A549 (cell line): ENCODE results near the gene N4BP2L2. TPM values are rescaled to one million over a fixed set of nuclear protein-coding genes. Genes with fewer than 3 reads are reported as not detected.
A peak's percentile ranks its signal among the peaks of the same experiment; 100 is the strongest.

Source experiments
- ATAC-seq, 2 experiments: fragments of 200-7000 bp in 1 of 2; fragments of >200 bp in 1 of 2; cut with Nextera tagmentation in 1 of 2; cut with Tn5 transposase in 1 of 2; 3 replicates each; pipeline versions ENCODE4 v1.8.0 to v1.9.1; 2018 to 2020; ENCODE audit warnings: mild to moderate bottlenecking in 1 of 2, moderate library complexity in 1 of 2
- CTCF ChIA-PET: fragments of 300-600 bp; sonication (Branson Sonifier 250); formaldehyde crosslinking; extraction: SDS; loops from one replicate; lab custom pipeline; 2021; ENCODE audit warnings: antibody characterized with exemption, inconsistent platforms; lab: Yijun Ruan, JAX
- POLR2A ChIA-PET: fragments of 350-600 bp; formaldehyde crosslinking; extraction: SDS; loops from one replicate; lab custom pipeline; 2021; ENCODE audit warnings: antibody characterized with exemption, inconsistent platforms; lab: Yijun Ruan, JAX
- DNase-seq, 2 experiments: peaks; one replicate each; pipeline versions ENCODE4 v3.0.0 to v3.0.0-alpha.2; 2011 to 2016; ENCODE audit warnings: low read depth in 1 of 2, low spot score in 1 of 2
- FAIRE-seq: peaks from 2 replicates; lab custom pipeline; 2011; peaks lifted over from hg19 to GRCh38; lab: Jason Lieb, UNC
- H3K27ac ChIP-seq, 2 experiments: fragments of >200 bp; sonication (Bioruptor Twin); formaldehyde crosslinking; 3 replicates each; pipeline ENCODE4 v1.5.1; 2016 to 2017
- H3K4me1 ChIP-seq: fragments of >200 bp; sonication (Bioruptor Twin); formaldehyde crosslinking; 3 replicates; pipeline ENCODE4 v1.6.1; 2016
- H3K4me2 ChIP-seq: fragments of >200 bp; sonication (Bioruptor Twin); formaldehyde crosslinking; 3 replicates; pipeline ENCODE4 v1.6.1; 2016
- H3K4me3 ChIP-seq: fragments of >200 bp; sonication (Bioruptor Twin); formaldehyde crosslinking; 3 replicates; pipeline ENCODE4 v1.5.1; 2016
- H3K9me3 ChIP-seq: fragments of >200 bp; sonication (Bioruptor Twin); formaldehyde crosslinking; 3 replicates; pipeline ENCODE4 v1.6.1; 2016
- CEBPB ChIP-seq, 2 experiments: fragments of >200 bp in 1 of 2; sonication (Bioruptor Twin) in 1 of 2; formaldehyde crosslinking in 1 of 2; IDR thresholded peaks; 2 replicates each; pipeline ENCODE4 v1.6.1; 2012 to 2016
- ESRRA ChIP-seq: fragments of 150-350 bp; IDR thresholded peaks from 2 replicates; pipeline ENCODE4 v1.6.1; 2014; ENCODE audit warnings: mild to moderate bottlenecking, low read length, borderline replicate concordance
- FOSL2 ChIP-seq, 2 experiments: fragments of 450-650 bp in 1 of 2; fragments of >200 bp in 1 of 2; sonication (Bioruptor Twin) in 1 of 2; formaldehyde crosslinking; IDR thresholded peaks; 2 replicates each; pipeline versions ENCODE4 v1.5.0 to v1.6.1; 2016 to 2020; ENCODE audit warnings: mild to moderate bottlenecking in 1 of 2, moderate library complexity in 1 of 2
- HDAC2 ChIP-seq: fragments of 200-600 bp; sonication (generic); IDR thresholded peaks from 2 replicates; pipeline ENCODE4 v1.6.1; 2016
- JUN ChIP-seq, 2 experiments: fragments of >200 bp; sonication (Bioruptor Twin); formaldehyde crosslinking; IDR thresholded peaks; 2 replicates in 1 of 2; 3 replicates in 1 of 2; pipeline ENCODE4 v1.6.1; 2016 to 2017
- KDM5A ChIP-seq: fragments of 200-600 bp; sonication (generic); IDR thresholded peaks from 2 replicates; pipeline ENCODE4 v1.6.1; 2016; ENCODE audit warnings: antibody characterized with exemption, mild to moderate bottlenecking
- RAD21 ChIP-seq, 2 experiments: fragments of >200 bp in 1 of 2; sonication (Bioruptor Twin) in 1 of 2; formaldehyde crosslinking in 1 of 2; IDR thresholded peaks in 1 of 2; conservative IDR thresholded peaks in 1 of 2; 2 replicates in 1 of 2; 3 replicates in 1 of 2; pipeline ENCODE4 v1.6.1; 2012 to 2018; ENCODE audit warnings: inconsistent platforms in 1 of 2
- RCOR1 ChIP-seq: fragments of 150-350 bp; IDR thresholded peaks from 2 replicates; pipeline ENCODE4 v1.6.1; 2014; ENCODE audit warnings: antibody characterized with exemption, low read length, low read depth
- SMC3 ChIP-seq: fragments of >200 bp; sonication (Bioruptor Twin); formaldehyde crosslinking; IDR thresholded peaks from 3 replicates; pipeline ENCODE4 v1.6.1; 2018; ENCODE audit warnings: inconsistent platforms
- TFCP2L1 ChIP-seq: fragments of 250-450 bp; sonication (Bioruptor Pico); IDR thresholded peaks from 2 replicates; pipeline ENCODE4 v1.5.0; 2021; ENCODE audit warnings: mild to moderate bottlenecking
- WGBS: methylation state at CpG from one replicate; pipeline ENCODE4 v1.1.6; 2017; ENCODE audit errors: missing lambda C conversion rate; 5-methylcytosine and 5-hydroxymethylcytosine counted together
- polyA minus RNA-seq: library from RNA; depleted of rRNA, polyadenylated mRNA; stranded (reverse); fragments of >200 nt; gene quantifications from 2 replicates; pipeline ENCODE4 v1.2.3, GENCODE V29; 2011; rRNA and poly(A)+ RNA removed
- polyA plus RNA-seq, 4 experiments: library from polyadenylated mRNA; depleted of rRNA in 3 of 4; stranded (reverse); fragments of >200 nt; fragmentation: RNase III in 1 of 4; extraction: RNeasy Plus Mini Kit Qiagen cat#74134 plus additional on column Dnase treatment in 1 of 4; gene quantifications; 2 replicates in 3 of 4; 3 replicates in 1 of 4; pipeline ENCODE4 v1.2.3, GENCODE V29; 2011 to 2017
- TF ChIP-seq, protein P1 (sequence below): IDR thresholded peaks from 2 replicates; pipeline ENCODE4 v1.6.1; 2012
- TF ChIP-seq, protein P2 (sequence below): fragments of >200 bp; sonication (Bioruptor Twin); formaldehyde crosslinking; IDR thresholded peaks from 3 replicates; pipeline ENCODE4 v1.5.1; 2016
- TF ChIP-seq, protein P3 (sequence below): fragments of 250-450 bp; sonication (Bioruptor Pico); IDR thresholded peaks from 2 replicates; pipeline ENCODE4 v1.5.0; 2020; ENCODE audit warnings: low read depth, mild to moderate bottlenecking, moderate library complexity
- TF ChIP-seq, protein P4 (sequence below): IDR thresholded peaks from 2 replicates; pipeline ENCODE4 v1.6.1; 2012; ENCODE audit warnings: low read depth, borderline replicate concordance

N4BP2L2 gene
- polyA plus RNA-seq (2011; rRNA removed) (40.6 and 56.2 TPM in 2 replicates), polyA plus RNA-seq (2017; fragmentation: RNase III; extraction: RNeasy Plus Mini Kit Qiagen cat#74134 plus additional on column Dnase treatment) (26.9 to 29.3 TPM (median 27.9 TPM) in 3 replicates), polyA minus RNA-seq (11.0 and 13.8 TPM in 2 replicates)
- polyA plus RNA-seq (2012; cell fraction: cytosol; rRNA removed): 7.1 and 7.7 TPM in 2 replicates
- polyA plus RNA-seq (2012; cell fraction: nucleus; rRNA removed): 5.5 and 10.5 TPM in 2 replicates

DNA sequence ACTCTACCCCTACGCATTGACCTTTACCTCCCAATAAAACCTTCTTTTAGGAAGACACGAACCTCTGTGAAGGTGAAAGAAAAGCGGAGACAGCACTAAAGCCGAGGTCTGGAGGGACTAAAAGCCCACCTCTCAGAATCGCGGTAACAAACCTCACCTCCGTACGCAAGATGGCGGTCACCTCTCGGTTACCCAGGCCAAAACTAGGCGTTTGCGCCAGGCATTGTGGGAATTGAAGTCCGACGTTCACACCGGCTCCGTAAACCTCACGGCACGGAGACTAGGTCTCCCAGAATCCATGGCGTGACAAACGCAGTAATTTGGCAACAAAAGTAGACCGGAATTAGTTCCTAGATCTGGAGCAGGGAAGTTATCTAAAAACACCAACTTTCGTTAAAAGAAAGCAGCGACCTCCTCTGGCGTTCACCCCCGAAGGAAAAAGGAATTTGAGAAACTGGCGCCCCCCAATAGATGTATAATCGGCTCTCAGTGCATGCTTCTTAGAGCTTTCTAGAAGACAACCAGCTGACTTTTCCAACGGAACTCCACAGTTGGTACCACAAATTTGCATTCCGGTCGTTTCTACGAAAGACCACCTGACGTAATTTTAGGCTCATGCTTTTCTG is at the start of gene N4BP2L2:
TSS of gene N4BP2L2 (minus strand) at position 175 of the 626 bp plus-strand sequence. CDS start 1,768 bp downstream, outside the sequence.
- under 1% methylated on average over 28 of the region's 32 CpGs for WGBS
- H3K4me3 ChIP-seq: peak within 1 kb of the TSS; percentile 95
- TF ChIP-seq, protein P1, sequence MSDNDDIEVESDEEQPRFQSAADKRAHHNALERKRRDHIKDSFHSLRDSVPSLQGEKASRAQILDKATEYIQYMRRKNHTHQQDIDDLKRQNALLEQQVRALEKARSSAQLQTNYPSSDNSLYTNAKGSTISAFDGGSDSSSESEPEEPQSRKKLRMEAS: peak; percentile 79
- TF ChIP-seq, protein P2, sequence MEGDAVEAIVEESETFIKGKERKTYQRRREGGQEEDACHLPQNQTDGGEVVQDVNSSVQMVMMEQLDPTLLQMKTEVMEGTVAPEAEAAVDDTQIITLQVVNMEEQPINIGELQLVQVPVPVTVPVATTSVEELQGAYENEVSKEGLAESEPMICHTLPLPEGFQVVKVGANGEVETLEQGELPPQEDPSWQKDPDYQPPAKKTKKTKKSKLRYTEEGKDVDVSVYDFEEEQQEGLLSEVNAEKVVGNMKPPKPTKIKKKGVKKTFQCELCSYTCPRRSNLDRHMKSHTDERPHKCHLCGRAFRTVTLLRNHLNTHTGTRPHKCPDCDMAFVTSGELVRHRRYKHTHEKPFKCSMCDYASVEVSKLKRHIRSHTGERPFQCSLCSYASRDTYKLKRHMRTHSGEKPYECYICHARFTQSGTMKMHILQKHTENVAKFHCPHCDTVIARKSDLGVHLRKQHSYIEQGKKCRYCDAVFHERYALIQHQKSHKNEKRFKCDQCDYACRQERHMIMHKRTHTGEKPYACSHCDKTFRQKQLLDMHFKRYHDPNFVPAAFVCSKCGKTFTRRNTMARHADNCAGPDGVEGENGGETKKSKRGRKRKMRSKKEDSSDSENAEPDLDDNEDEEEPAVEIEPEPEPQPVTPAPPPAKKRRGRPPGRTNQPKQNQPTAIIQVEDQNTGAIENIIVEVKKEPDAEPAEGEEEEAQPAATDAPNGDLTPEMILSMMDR: peak; percentile 63
- TF ChIP-seq, protein P3, sequence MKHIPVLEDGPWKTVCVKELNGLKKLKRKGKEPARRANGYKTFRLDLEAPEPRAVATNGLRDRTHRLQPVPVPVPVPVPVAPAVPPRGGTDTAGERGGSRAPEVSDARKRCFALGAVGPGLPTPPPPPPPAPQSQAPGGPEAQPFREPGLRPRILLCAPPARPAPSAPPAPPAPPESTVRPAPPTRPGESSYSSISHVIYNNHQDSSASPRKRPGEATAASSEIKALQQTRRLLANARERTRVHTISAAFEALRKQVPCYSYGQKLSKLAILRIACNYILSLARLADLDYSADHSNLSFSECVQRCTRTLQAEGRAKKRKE (CRISPR knock-in tag): no peak
- TF ChIP-seq, protein P4, sequence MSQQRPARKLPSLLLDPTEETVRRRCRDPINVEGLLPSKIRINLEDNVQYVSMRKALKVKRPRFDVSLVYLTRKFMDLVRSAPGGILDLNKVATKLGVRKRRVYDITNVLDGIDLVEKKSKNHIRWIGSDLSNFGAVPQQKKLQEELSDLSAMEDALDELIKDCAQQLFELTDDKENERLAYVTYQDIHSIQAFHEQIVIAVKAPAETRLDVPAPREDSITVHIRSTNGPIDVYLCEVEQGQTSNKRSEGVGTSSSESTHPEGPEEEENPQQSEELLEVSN: peak; percentile 69; the same call in 1 of the 2 replicates
- TF ChIP-seq JUN (IDR thresholded peaks at IDR 0.05) (peak; percentile 59 to 67; a peak in 3 of 5 replicates), CEBPB (IDR thresholded peaks at IDR 0.05) (peak; percentile 28 to 61; a peak in 3 of 4 replicates), SMC3 (peak; percentile 25; the same call in 1 of the 3 replicates), RAD21 (conservative IDR thresholded peaks at IDR 0.05 in 1 of 2, IDR thresholded peaks at IDR 0.05 in 1 of 2) (peak in 1 of 2 experiments; percentile 14; a peak in 2 of 5 replicates), KDM5A (no peak), HDAC2 (no peak), RCOR1 (no peak)
- H3K27ac ChIP-seq: peak within 1 kb of the TSS; percentile 84 to 97
- peak within 1 kb of the TSS; percentile 90 for H3K4me2 ChIP-seq
- ChIA-PET POLR2A (no interaction called here), CTCF (interaction anchor here (0.5 to 1.7 kb wide), 4 partner anchors 12 to 1005 kb away, joined by 3 to 5 read pairs (median 4); no protein-coding TSS in a partner anchor)
- no peaks in the 10 kb centered on the region for H3K9me3 ChIP-seq
- H3K4me1 ChIP-seq: peaks cover 13% of the 10 kb centered on the region; the same call in 2 of the 3 replicates
- DNase-seq (peak; percentile 79 to 95), ATAC-seq (peak; percentile 98 to 99), FAIRE-seq (peak; percentile 46)

DNA sequence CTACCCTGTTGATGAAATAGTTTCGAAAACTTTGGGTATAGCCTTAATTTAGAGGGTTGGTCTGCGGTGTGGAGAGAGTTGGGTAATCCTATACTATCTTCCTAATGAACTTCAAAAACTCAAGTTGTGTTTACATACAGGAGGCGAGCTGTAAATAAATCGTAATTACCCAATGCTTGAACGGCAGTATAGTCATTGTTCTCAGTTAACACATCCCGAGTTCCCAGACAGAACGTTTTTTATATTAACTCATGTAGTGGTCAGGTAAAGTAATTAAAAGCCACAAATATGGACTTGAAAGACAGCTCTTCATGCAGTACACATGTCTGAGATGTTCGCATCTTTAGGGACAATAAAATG is 49.2 kb upstream of the N4BP2L2 start:
- peak overlapping the region; percentile 92 for H3K4me2 ChIP-seq
- 9% methylated on average over 8 of the region's 8 CpGs for WGBS
- peak overlapping the region; percentile 99 to 100 for H3K27ac ChIP-seq
- no peak for ATAC-seq
- ChIA-PET CTCF (interaction anchor here (0.7 to 2.2 kb wide), 9 partner anchors 9 to 955 kb away, joined by 3 to 7 read pairs (median 5); no protein-coding TSS in a partner anchor), POLR2A (interaction anchor here (1.0 kb wide), 1 partner anchor 955 kb away, joined by 3 read pairs; no protein-coding TSS in a partner anchor)
- no peaks in the 10 kb centered on the region for H3K9me3 ChIP-seq
- TF ChIP-seq FOSL2 (IDR thresholded peaks at IDR 0.05) (no peak), FOSL2 (CRISPR knock-in tag; IDR thresholded peaks at IDR 0.05) (no peak), TFCP2L1 (CRISPR knock-in tag) (no peak), ESRRA (no peak), JUN (IDR thresholded peaks at IDR 0.05) (no peak)
- DNase-seq: no peak
- peak overlapping the region; percentile 98 for H3K4me3 ChIP-seq
- H3K4me1 ChIP-seq: peaks cover 9% of the 10 kb centered on the region; the same call in 2 of the 3 replicates
- no peak for FAIRE-seq
